OCI-LY7 (cell line): Measurements from ENCODE around the gene ABI3. TPM values are rescaled to one million over a fixed set of nuclear protein-coding genes. Genes with fewer than 3 reads are reported as not detected.

ENCODE experiments used
- BruUV-seq: library from RNA; stranded (reverse); fragments of 400-500 nt; replicated peaks from 2 replicates; lab custom pipeline; 2021; lab: Mats Ljungman, UMichigan
- CTCF ChIA-PET: fragments of 300-600 bp; sonication (Branson Sonifier 250); formaldehyde crosslinking; loops from one replicate; lab custom pipeline; 2022; ENCODE audit warnings: antibody characterized with exemption; ENCODE audit not compliant: unreplicated experiment; lab: Charles Lee
- POLR2A ChIA-PET: fragments of 300-600 bp; sonication (Branson Sonifier 250); formaldehyde crosslinking; loops from one replicate; lab custom pipeline; 2022; ENCODE audit warnings: antibody characterized with exemption; lab: Charles Lee
- DNase-seq: peaks from one replicate; pipeline ENCODE4 v3.0.0-alpha.2; 2015; ENCODE audit warnings: low spot score
- H2AFZ ChIP-seq: fragments of 200-600 bp; sonication (generic), shearing (Covaris generic); 2 replicates; pipeline ENCODE4 v1.6.1; 2014; ENCODE audit warnings: mild to moderate bottlenecking, antibody characterized with exemption, low read length, moderate library complexity
- H3K27ac ChIP-seq: fragments of 200-600 bp; sonication (generic); 2 replicates; pipeline ENCODE4 v1.5.1; 2014; ENCODE audit warnings: mixed run types, low read depth, mild to moderate bottlenecking, moderate library complexity, low read length, inconsistent platforms; ENCODE audit not compliant: poor library complexity, severe bottlenecking
- H3K36me3 ChIP-seq: fragments of 200-600 bp; sonication (generic); 2 replicates; pipeline ENCODE4 v1.6.1; 2014; ENCODE audit warnings: mild to moderate bottlenecking, antibody characterized with exemption, low read length, moderate library complexity, mixed read lengths; ENCODE audit not compliant: insufficient read depth
- H3K4me1 ChIP-seq: fragments of 200-600 bp; sonication (generic); 2 replicates; pipeline ENCODE4 v1.5.1; 2014; ENCODE audit warnings: mild to moderate bottlenecking, low read length; ENCODE audit not compliant: insufficient read depth, poor library complexity, severe bottlenecking
- H3K4me2 ChIP-seq: fragments of 200-600 bp; sonication (generic); 2 replicates; pipeline ENCODE4 v1.6.1; 2014; ENCODE audit warnings: mild to moderate bottlenecking, low read length
- H3K4me3 ChIP-seq: fragments of 200-600 bp; sonication (generic); 2 replicates; pipeline ENCODE4 v1.5.1; 2014; ENCODE audit warnings: mild to moderate bottlenecking, low read depth, low read length; ENCODE audit not compliant: poor library complexity, severe bottlenecking
- H3K79me2 ChIP-seq: fragments of 200-600 bp; sonication (generic); 2 replicates; pipeline ENCODE4 v1.6.1; 2016; ENCODE audit warnings: low read depth, mild to moderate bottlenecking, low read length, moderate library complexity, mixed read lengths; ENCODE audit not compliant: insufficient read depth
- H3K9me2 ChIP-seq: fragments of 200-600 bp; sonication (generic); 2 replicates; pipeline ENCODE4 v1.6.1; 2016; ENCODE audit warnings: mild to moderate bottlenecking, low read length, mixed read lengths; ENCODE audit not compliant: insufficient read depth
- H3K9me3 ChIP-seq: fragments of 200-600 bp; sonication (generic); 2 replicates; pipeline ENCODE4 v1.6.1; 2014; ENCODE audit warnings: mild to moderate bottlenecking, mixed run types, low read length, mixed read lengths
- H4K20me1 ChIP-seq: fragments of 200-600 bp; sonication (generic); 2 replicates; pipeline ENCODE4 v1.6.1; 2014; ENCODE audit warnings: mild to moderate bottlenecking, antibody characterized with exemption, low read length, moderate library complexity, mixed read lengths; ENCODE audit not compliant: insufficient read depth
- EZH2phosphoT487 ChIP-seq: fragments of 200-600 bp; sonication (generic); IDR thresholded peaks from 2 replicates; pipeline ENCODE4 v1.6.1; 2018; ENCODE audit warnings: low read depth, borderline replicate concordance, mild to moderate bottlenecking, mixed run types, antibody characterized with exemption, low read length, moderate library complexity, mixed read lengths
- intact Hi-C: fragments of 100-400 bp; cut with micrococcal nuclease; formaldehyde crosslinking; loops from one replicate; pipeline ENCODE4 v1.10.0; 2022; ENCODE audit not compliant: unreplicated experiment
- total RNA-seq, 2 experiments: library from RNA; depleted of rRNA in 1 of 2; stranded (reverse); fragments of >200 nt in 1 of 2; shearing (Covaris generic) in 1 of 2; gene quantifications; 2 replicates each; pipeline ENCODE4 v1.2.3, GENCODE V29; 2014 to 2022
- TF ChIP-seq, protein P1 (sequence below): fragments of 200-600 bp; sonication (generic); conservative IDR thresholded peaks from 2 replicates; pipeline ENCODE4 v1.5.1; 2014; ENCODE audit warnings: mild to moderate bottlenecking, antibody characterized with exemption, low read length, moderate library complexity, mixed read lengths

Gene ABI3
- total RNA-seq, 2 experiments from 2014 or later, result 24.0 to 29.5 TPM

DNA sequence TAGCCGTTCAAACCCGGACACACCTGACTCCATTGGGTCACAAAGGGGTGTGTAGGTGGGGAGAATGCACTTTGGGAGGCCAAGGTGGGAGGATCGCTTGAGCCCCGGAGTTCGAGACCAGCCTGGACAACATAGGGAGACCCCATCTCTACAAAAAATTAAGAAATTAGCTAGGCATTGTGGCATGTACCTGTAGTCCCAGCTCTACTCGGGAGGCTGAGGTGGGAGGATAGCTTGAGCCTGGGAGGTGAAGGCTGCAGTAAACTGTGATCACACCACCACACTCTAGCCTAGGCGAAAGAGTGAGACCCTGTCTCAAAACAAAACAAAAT is 21.0 kb downstream of the ABI3 start:
- H3K4me1 ChIP-seq, result peaks cover 9% of the 10 kb centered on the region
- H4K20me1 ChIP-seq, result no peaks in the 10 kb centered on the region
- H3K4me2 ChIP-seq, result peak overlapping the region; percentile 88
- H3K79me2 ChIP-seq, result no peaks in the 10 kb centered on the region
- no peak overlapping the region for H2AFZ ChIP-seq
- intact Hi-C loops, result loop anchor here (5.0 kb wide), 1 partner anchor 161 kb away; no protein-coding TSS in a partner anchor
- H3K27ac ChIP-seq, result no peak overlapping the region
- TF ChIP-seq EZH2phosphoT487, result no peak
- TF ChIP-seq, protein P1, sequence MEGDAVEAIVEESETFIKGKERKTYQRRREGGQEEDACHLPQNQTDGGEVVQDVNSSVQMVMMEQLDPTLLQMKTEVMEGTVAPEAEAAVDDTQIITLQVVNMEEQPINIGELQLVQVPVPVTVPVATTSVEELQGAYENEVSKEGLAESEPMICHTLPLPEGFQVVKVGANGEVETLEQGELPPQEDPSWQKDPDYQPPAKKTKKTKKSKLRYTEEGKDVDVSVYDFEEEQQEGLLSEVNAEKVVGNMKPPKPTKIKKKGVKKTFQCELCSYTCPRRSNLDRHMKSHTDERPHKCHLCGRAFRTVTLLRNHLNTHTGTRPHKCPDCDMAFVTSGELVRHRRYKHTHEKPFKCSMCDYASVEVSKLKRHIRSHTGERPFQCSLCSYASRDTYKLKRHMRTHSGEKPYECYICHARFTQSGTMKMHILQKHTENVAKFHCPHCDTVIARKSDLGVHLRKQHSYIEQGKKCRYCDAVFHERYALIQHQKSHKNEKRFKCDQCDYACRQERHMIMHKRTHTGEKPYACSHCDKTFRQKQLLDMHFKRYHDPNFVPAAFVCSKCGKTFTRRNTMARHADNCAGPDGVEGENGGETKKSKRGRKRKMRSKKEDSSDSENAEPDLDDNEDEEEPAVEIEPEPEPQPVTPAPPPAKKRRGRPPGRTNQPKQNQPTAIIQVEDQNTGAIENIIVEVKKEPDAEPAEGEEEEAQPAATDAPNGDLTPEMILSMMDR, result no peak
- H3K4me3 ChIP-seq, result peak overlapping the region; percentile 67
- H3K9me2 ChIP-seq, result no peaks in the 10 kb centered on the region
- no peaks in the 10 kb centered on the region for H3K36me3 ChIP-seq
- CTCF ChIA-PET, result interaction anchor here (0.9 kb wide), 1 partner anchor 49 kb away, joined by 3 read pairs; no protein-coding TSS in a partner anchor
- no peak for DNase-seq
- POLR2A ChIA-PET, result no interaction called here
- BruUV-seq, result no TSS peak
- H3K9me3 ChIP-seq, result no peaks in the 10 kb centered on the region

DNA sequence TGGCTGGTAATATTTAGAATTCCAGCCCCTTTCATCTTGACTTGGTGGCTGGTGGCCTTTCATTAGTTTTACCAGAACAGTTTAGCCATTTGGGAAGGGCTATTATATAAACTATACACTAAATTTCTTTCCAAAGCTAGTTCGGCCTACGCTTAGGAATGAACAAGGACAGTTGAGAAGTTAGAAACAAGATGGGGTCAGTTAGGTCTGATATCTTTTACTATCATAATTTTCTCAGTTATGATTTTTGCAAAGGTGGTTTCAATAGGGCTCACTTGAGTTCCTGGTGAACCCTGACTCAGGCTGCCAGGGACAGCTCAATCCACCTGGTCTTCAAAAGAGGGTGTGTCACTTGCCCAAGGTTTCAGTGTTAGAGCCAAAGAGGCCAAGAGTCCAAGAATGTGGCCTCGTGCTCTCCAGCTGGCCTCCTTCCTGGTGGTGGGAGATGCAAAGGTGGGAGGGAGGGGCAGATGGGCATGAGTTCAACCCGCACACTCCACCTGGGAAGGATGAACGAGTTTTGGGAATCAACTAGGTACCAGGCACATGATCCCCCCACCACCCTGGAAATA is 24.1 kb downstream of the ABI3 start:
- no peaks in the 10 kb centered on the region for H3K79me2 ChIP-seq
- no peaks in the 10 kb centered on the region for H4K20me1 ChIP-seq
- H3K4me2 ChIP-seq, result no peak overlapping the region
- intact Hi-C loops, result loop anchor here (5.0 kb wide), 1 partner anchor 158 kb away; no protein-coding TSS in a partner anchor
- CTCF ChIA-PET, result no interaction called here
- no peak for DNase-seq
- H3K9me3 ChIP-seq, result no peaks in the 10 kb centered on the region
- no peaks in the 10 kb centered on the region for H3K9me2 ChIP-seq
- TF ChIP-seq EZH2phosphoT487, result no peak
- TF ChIP-seq, protein P1, result no peak
- POLR2A ChIA-PET, result no interaction called here
- H3K36me3 ChIP-seq, result no peaks in the 10 kb centered on the region
- no TSS peak for BruUV-seq
- H3K4me3 ChIP-seq, result no peak overlapping the region
- H2AFZ ChIP-seq, result no peak overlapping the region
- no peak overlapping the region for H3K27ac ChIP-seq
- peaks cover 9% of the 10 kb centered on the region for H3K4me1 ChIP-seq

DNA sequence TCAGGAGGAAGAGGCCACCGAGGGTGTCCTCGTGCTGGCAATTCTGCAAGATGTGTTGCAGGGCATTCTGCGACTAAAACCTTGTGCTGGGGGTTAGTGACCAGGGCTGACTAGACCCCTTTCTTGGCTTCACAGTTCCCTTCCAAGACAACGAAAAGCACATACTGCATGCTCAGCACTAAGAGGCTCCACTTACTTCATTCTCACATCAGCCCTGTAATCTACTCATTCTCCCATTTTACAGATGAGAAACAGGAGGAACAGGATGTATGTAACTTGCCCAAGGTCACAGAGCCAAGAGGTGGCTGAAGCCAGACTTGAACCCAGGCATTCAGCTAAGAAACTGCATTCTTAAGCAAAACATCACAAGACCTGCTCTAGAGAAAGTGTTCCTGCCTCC is 25.4 kb downstream of the ABI3 start:
- H3K9me3 ChIP-seq, result no peaks in the 10 kb centered on the region
- ChIA-PET CTCF (no interaction called here), POLR2A (no interaction called here)
- H3K4me1 ChIP-seq, result peaks cover 9% of the 10 kb centered on the region
- no TSS peak for BruUV-seq
- H3K4me3 ChIP-seq, result no peak overlapping the region
- no peaks in the 10 kb centered on the region for H3K9me2 ChIP-seq
- no peak overlapping the region for H3K27ac ChIP-seq
- no peak for TF ChIP-seq EZH2phosphoT487
- TF ChIP-seq, protein P1, result no peak
- DNase-seq, result no peak
- no peaks in the 10 kb centered on the region for H4K20me1 ChIP-seq
- no peak overlapping the region for H3K4me2 ChIP-seq
- no peaks in the 10 kb centered on the region for H3K36me3 ChIP-seq
- H2AFZ ChIP-seq, result no peak overlapping the region
- H3K79me2 ChIP-seq, result no peaks in the 10 kb centered on the region
- intact Hi-C loops, result no loop called here
